Measurements from ENCODE around the gene TMEM88.

- TF ChIP-seq CTCF (IDR thresholded peaks at IDR 0.05 in 2 of 3, conservative IDR thresholded peaks at IDR 0.05 in 1 of 3; ENCODE audit: borderline replicate concordance in 1 of 3, insufficient read depth in 1 of 3, low read depth in 2 of 3, low read length in 2 of 3), result no peak
- TF ChIP-seq REST (IDR thresholded peaks at IDR 0.05; ENCODE audit: low read depth), result no peak
- TF ChIP-seq EGR1 (IDR thresholded peaks at IDR 0.05; ENCODE audit: low read depth), result no peak
- no peak for TF ChIP-seq POLR2A (IDR thresholded peaks at IDR 0.05; ENCODE audit: borderline replicate concordance, extremely low read depth, insufficient read depth, insufficient read length)
- no peak for TF ChIP-seq MAX (IDR thresholded peaks at IDR 0.05)
- TF ChIP-seq POLR2AphosphoS5 (IDR thresholded peaks at IDR 0.05; ENCODE audit: low read depth, low read length), result no peak
- TF ChIP-seq ZBTB33 (IDR thresholded peaks at IDR 0.05; ENCODE audit: extremely low read depth, insufficient replicate concordance, low read length), result no peak
Observed at GRCh38 chr17:7816926-7817642, 37.8 kb upstream of the TMEM88 start.

All from HCT116 (cell line).